HG02588 (cell line): ENCODE measurements around the gene SLCO4A1.

ENCODE experiments used
- ATAC-seq: cut with Tn5 transposase; IDR thresholded peaks from one replicate; pipeline ENCODE4 v1.9.1; 2021; ENCODE audit warnings: mild to moderate bottlenecking, moderate library complexity; ENCODE audit not compliant: unreplicated experiment

Gene SLCO4A1

DNA sequence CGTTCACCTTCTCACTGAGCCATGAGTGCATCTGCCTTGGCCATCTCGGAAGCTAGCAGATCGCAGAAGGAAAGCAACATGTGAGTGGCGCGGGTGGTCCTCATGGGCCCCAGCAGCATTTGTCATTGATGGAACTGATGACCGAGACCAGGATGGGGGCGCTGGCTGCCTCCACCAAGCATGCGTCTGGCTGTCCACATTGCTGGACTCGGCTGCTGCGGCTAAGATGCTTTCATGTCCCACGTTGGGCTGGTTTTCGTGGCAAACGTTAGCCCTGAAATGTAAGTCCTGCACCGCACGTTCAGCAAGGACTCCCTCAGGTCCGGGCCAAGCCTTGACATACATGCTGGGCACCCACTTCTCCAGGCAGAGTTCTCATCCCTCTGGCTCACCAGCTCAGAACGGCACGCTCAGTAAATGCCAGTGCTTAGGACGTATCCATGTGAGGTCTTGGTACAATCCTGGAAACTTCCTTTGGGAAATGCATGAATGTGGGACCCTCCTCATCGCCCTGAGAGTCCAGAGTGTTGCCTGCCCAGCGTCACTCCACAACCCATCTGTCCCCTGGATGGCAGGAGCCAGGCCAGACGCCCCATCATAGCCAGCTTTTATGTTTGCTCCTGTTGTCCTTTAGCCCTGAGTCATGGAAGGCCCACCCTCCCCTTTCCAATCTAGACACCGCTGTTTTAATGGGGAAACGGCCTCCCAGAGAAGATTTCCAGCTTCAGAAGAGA lies 8.4 kb downstream of the SLCO4A1 start:
- ATAC-seq, result no peak

DNA sequence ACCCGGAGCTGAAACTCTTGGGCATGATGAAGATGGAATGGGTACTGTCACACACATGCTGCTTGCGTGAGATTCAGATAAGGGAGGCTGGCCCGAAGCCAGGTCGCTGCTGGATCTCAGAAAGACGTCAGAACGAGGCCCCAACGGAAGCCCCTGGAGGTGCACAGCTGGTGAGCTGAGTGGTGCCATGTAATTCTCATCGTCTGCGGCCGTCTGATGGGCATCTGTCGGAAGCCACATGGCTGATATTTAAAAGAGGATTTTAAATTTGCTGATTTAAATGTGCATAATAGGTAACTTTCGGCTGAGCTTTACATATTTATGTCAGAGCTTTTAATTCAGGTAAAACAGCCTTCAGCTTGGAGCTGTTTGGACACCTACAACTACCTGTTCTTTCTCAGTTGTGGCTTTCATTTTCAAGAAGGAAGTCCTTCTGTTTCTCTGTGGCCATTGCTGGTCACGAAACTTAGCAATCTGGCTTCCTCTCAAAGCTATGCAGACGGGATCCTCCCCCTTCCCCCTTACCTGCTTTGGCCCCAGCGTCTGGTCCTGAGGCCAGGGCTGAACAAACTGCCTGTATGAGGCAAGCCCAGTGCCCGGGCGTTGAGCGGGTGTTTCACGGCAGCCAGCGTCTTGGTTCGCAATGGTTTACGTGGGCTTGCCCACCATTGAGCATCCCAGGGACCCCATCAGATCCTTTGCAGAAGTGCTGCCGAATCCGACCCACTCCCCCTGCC lies 9.2 kb downstream of the SLCO4A1 start:
- ATAC-seq, result peak; percentile 50

- ATAC-seq, result peak; percentile 57
Observed at GRCh38 chr20:62652041-62652893, 10.0 kb downstream of the SLCO4A1 start.

DNA sequence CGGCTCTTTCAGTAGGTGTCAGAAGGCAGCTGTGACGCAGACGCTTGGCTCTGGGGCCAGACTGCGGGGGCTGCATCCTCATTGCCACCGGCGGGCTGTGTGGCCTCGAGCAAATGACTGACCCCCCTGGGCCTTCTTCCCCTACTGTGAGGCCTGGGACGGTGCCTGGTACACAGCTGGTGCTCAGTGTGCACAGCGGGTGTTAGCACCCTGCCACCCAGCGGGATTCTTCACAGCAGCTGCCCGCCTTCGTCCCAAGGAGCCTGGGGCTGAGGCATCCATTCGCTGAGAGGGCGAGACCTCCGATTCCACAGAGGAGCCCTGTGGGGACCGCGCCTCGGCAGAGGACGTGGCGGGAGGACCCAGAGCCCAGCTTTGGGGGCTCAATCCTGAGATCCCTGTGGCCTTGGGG lies 10.6 kb downstream of the SLCO4A1 start:
- no peak for ATAC-seq

- no peak for ATAC-seq
Observed at GRCh38 chr20:62653373-62653772, 11.1 kb downstream of the SLCO4A1 start.

DNA sequence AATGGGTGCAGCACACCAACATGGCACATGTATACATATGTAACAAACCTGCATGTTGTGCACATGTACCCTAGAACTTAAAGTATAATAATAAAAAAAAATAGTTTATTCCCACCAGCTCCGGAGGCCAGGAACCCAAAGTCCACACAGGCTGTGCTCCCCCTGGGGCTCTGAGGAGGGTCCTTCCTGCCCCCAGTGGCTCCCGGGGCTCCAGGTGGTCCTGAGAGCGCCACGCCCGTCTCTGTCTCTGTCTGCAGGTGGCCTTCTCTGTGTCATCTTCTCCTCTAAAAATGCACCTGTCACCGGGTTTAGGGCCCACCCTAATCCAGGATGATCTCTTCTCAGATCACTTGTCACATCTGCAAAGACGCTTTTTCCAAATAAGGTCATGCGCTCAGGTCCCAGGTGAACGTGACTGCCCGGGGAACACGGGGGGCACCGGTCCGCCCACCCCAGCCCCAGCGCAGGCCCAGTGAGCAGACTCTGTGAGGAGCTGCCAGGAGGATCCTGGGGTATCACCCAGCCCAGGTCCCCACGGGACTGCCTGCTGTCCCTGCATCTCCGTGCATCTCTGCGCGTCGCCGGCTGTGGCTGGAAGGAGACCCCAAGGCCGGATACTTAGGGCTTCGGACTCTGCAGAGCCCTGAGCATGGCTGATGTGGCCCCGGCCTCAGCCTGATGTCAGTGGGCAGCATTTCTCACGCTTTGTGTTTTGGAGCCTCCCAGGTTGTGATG lies 11.8 kb downstream of the SLCO4A1 start:
- ATAC-seq, result no peak

GRCh38 chr20:62655282-62656196 lies 13.2 kb downstream of the SLCO4A1 start:
- ATAC-seq, result no peak

- ATAC-seq, result no peak
Observed at GRCh38 chr20:62656197-62656918, 14.1 kb downstream of the SLCO4A1 start.

- no peak for ATAC-seq
Observed at GRCh38 chr20:62656919-62657588, 14.8 kb downstream of the SLCO4A1 start.

GRCh38 chr20:62657589-62657942 lies 15.3 kb downstream of the SLCO4A1 start:
- ATAC-seq, result no peak

GRCh38 chr20:62657956-62658355 lies 15.7 kb downstream of the SLCO4A1 start:
- no peak for ATAC-seq

- ATAC-seq, result no peak
Observed at GRCh38 chr20:62658593-62659178, 16.4 kb downstream of the SLCO4A1 start.

GRCh38 chr20:62659488-62660239 lies 17.4 kb downstream of the SLCO4A1 start:
- no peak for ATAC-seq

DNA sequence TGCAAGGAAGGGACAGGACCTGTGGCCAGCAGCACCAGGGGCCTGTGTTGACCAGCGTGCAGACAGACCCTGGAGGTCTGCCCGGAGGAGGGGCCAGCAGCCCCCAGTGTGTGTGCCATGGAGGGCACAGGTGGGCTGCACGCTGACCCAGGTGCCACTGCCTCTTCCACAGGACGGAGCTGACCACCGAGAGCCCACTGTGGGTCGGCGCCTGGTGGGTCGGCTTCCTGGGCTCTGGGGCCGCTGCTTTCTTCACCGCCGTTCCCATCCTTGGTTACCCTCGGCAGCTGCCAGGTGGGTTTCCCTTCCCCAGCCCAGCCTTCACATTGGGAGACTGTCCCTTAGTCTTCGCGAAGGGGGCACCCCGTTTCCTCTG lies 17.9 kb downstream of the SLCO4A1 start:
- no peak for ATAC-seq

GRCh38 chr20:62660768-62661167 lies 18.5 kb downstream of the SLCO4A1 start:
- ATAC-seq, result no peak

- ATAC-seq, result no peak
Observed at GRCh38 chr20:62661647-62662046, 19.3 kb downstream of the SLCO4A1 start.

GRCh38 chr20:62662422-62662821 lies 20.1 kb downstream of the SLCO4A1 start:
- no peak for ATAC-seq
